Subcutaneous abdominal adipose tissue (tissue), 5 donors: ENCODE data around the gene CYP46A1.

Source experiments
- H3K27ac ChIP-seq: one replicate; pipeline ENCODE4 v1.7.0; 2013; ENCODE audit warnings: low read depth, mild to moderate bottlenecking, inconsistent platforms, low read length, moderate library complexity
- H3K27me3 ChIP-seq, 5 donors: one replicate each; pipeline ENCODE4 v1.7.0; 2013; ENCODE audit warnings: low read length in 5 of 5, inconsistent platforms in 1 of 5; ENCODE audit not compliant: control insufficient read depth in 5 of 5, insufficient read depth in 4 of 5
- H3K36me3 ChIP-seq, 5 donors: one replicate each; pipeline ENCODE4 v1.7.0; 2013; ENCODE audit warnings: low read length in 5 of 5; ENCODE audit not compliant: control insufficient read depth in 5 of 5, insufficient read depth in 5 of 5
- H3K4me1 ChIP-seq, 5 donors: one replicate each; pipeline ENCODE4 v1.7.0; 2013; ENCODE audit warnings: low read length in 5 of 5, mild to moderate bottlenecking in 3 of 5, moderate library complexity in 1 of 5; ENCODE audit not compliant: control insufficient read depth in 5 of 5, insufficient read depth in 5 of 5
- H3K4me3 ChIP-seq, 5 donors: one replicate each; pipeline ENCODE4 v1.7.0; 2013; ENCODE audit warnings: low read length in 5 of 5, low read depth in 1 of 5
- H3K9ac ChIP-seq, 5 donors: one replicate each; pipeline ENCODE4 v1.7.0; 2013; ENCODE audit warnings: low read length in 5 of 5, mild to moderate bottlenecking in 4 of 5, moderate library complexity in 3 of 5
- H3K9me3 ChIP-seq, 5 donors: one replicate each; pipeline ENCODE4 v1.7.0; 2013; ENCODE audit warnings: low read length in 5 of 5; ENCODE audit not compliant: control insufficient read depth in 5 of 5
- donor health status: healthy.
- donor health status: healthy.
- donor health status: healthy.
- donor health status: healthy.
- donor health status: healthy.

The CYP46A1 gene

GRCh38 chr14:99733211-99733539 is 49.1 kb downstream of the CYP46A1 start:
- Histone ChIP-seq H3K4me3 (no peak overlapping the region), H3K4me1 (peaks cover 7 to 73% (median 53%) of the 10 kb centered on the region in 5 donors), H3K27ac (no peak overlapping the region), H3K36me3 (no peaks in the 10 kb centered on the region), H3K27me3 (peaks cover 5 to 32% (median 25%) of the 10 kb centered on the region in 5 donors), H3K9ac (no peak overlapping the region), H3K9me3 (no peaks in the 10 kb centered on the region)

DNA sequence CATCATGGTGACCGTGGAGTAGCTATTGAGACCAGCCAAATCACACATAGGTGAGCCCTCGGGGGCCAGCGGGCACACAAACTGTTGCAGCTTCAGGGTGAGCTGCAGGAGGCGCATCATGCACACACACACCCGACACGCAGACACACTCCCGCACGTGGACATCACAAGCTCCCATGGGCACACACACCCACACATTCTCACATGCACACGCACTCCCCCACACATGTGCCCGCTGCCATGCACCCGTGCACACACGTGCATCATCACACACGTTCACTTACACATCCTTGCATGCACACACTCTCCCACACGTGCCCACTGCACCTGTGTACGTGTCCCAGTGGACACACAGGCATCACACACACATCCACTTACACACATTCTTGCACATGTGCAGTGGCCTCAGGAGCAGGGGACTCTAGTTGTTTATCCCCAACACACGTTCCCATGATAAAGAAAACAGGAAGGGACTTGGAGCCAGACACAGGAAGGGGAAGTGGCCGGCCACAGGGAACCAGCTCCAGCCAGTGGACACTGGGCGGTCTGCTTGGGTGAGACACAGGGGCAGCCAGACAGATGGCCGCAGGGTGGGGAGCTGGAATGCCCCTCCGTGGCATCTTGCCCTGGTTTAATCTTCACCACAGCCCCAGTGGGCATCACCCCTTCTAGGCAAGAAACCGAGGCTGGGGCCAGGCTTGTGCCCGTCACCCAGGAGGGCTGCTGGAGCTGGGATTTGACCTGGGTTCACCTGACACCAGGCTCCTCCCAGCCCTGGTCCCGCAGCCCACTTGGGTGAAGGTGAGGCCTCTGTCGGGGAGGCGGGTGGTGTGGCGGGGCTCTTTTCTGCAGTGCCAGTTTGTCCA is 49.7 kb downstream of the CYP46A1 start:
- Histone ChIP-seq H3K4me1 (peaks cover 7 to 79% (median 53%) of the 10 kb centered on the region in 5 donors), H3K27me3 (peaks cover 5 to 29% (median 25%) of the 10 kb centered on the region in 5 donors), H3K9me3 (no peaks in the 10 kb centered on the region), H3K27ac (peak overlapping the region; percentile 9), H3K9ac (no peak overlapping the region), H3K4me3 (peak overlapping the region in 2 of 5 donors; percentile 2 to 26), H3K36me3 (no peaks in the 10 kb centered on the region)

GRCh38 chr14:99734406-99735051 is 50.4 kb downstream of the CYP46A1 start:
- Histone ChIP-seq H3K4me1 (peaks cover 7 to 86% (median 53%) of the 10 kb centered on the region in 5 donors), H3K9me3 (no peaks in the 10 kb centered on the region), H3K36me3 (no peaks in the 10 kb centered on the region), H3K4me3 (peak overlapping the region in 1 of 5 donors; percentile 26), H3K27me3 (peaks cover 2 to 27% (median 25%) of the 10 kb centered on the region in 5 donors), H3K9ac (peak overlapping the region in 1 of 5 donors; percentile 28), H3K27ac (no peak overlapping the region)

GRCh38 chr14:99735189-99736135 is 51.4 kb downstream of the CYP46A1 start:
- Histone ChIP-seq H3K4me3 (no peak overlapping the region), H3K27ac (no peak overlapping the region), H3K9me3 (no peaks in the 10 kb centered on the region), H3K9ac (no peak overlapping the region), H3K4me1 (peaks cover 7 to 88% (median 52%) of the 10 kb centered on the region in 5 donors), H3K27me3 (peaks cover 2 to 27% (median 25%) of the 10 kb centered on the region in 5 donors), H3K36me3 (no peaks in the 10 kb centered on the region)

- Histone ChIP-seq H3K9me3 (no peaks in the 10 kb centered on the region), H3K4me3 (peak overlapping the region; percentile 25 to 70 (median 65)), H3K36me3 (no peaks in the 10 kb centered on the region), H3K27ac (peak overlapping the region; percentile 41), H3K27me3 (peaks cover 0 to 25% (median 21%) of the 10 kb centered on the region in 5 donors), H3K9ac (peak overlapping the region in 1 of 5 donors; percentile 76), H3K4me1 (peaks cover 7 to 89% (median 45%) of the 10 kb centered on the region in 5 donors)
Observed at GRCh38 chr14:99736603-99737371, 52.7 kb downstream of the CYP46A1 start.

DNA sequence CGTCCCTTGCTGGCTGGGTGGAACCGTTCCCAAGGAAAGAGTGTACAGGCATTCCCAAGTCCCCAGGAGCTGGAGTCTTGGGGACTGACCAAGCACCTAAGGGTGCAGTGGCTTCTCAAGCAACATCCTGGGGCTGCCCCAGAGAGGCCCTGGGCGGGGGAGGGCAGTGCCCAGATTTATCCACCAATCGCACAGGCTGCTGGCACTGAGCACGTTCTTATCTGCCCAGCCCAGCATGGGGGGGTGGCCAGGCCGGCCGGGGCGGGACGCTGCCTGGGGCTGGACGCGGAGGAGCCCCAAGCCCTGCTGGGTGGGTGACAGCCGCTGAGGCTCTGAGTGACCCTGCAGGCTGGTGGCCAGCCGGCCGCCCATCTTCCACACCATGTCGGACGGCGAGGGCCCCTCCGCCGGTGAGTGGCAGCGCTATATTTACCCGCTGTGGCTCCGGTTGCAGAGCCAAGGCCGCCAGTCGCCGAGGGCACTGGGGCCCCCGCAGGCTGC is 53.4 kb downstream of the CYP46A1 start:
- Histone ChIP-seq H3K9me3 (no peaks in the 10 kb centered on the region), H3K9ac (peak overlapping the region in 3 of 5 donors; percentile 67 to 76 (median 68)), H3K36me3 (no peaks in the 10 kb centered on the region), H3K27me3 (peaks cover 0 to 21% (median 19%) of the 10 kb centered on the region in 5 donors), H3K4me3 (peak overlapping the region; percentile 25 to 70 (median 65)), H3K27ac (peak overlapping the region; percentile 41), H3K4me1 (peaks cover 7 to 82% (median 38%) of the 10 kb centered on the region in 5 donors)

GRCh38 chr14:99737956-99738667 is 54.0 kb downstream of the CYP46A1 start:
- H3K4me3 ChIP-seq = peak overlapping the region in 4 of 5 donors; percentile 46 to 70 (median 66)
- H3K36me3 ChIP-seq = no peaks in the 10 kb centered on the region
- no peak overlapping the region for H3K27ac ChIP-seq
- H3K27me3 ChIP-seq = peaks cover 0 to 21% (median 14%) of the 10 kb centered on the region in 5 donors
- H3K4me1 ChIP-seq = peaks cover 7 to 76% (median 32%) of the 10 kb centered on the region in 5 donors
- H3K9ac ChIP-seq = peak overlapping the region in 3 of 5 donors; percentile 67 to 76 (median 68)
- no peaks in the 10 kb centered on the region for H3K9me3 ChIP-seq

GRCh38 chr14:99740411-99740810 is 56.3 kb downstream of the CYP46A1 start:
- peaks cover 3 to 56% (median 19%) of the 10 kb centered on the region in 5 donors for H3K4me1 ChIP-seq
- H3K27ac ChIP-seq = no peak overlapping the region
- peak overlapping the region in 1 of 5 donors; percentile 6 for H3K4me3 ChIP-seq

More at GRCh38 chr14:99740411-99740810, 56.3 kb downstream of the CYP46A1 start:
- H3K36me3 ChIP-seq = no peaks in the 10 kb centered on the region
- H3K9ac ChIP-seq = peak overlapping the region in 1 of 5 donors; percentile 46
- H3K9me3 ChIP-seq = no peaks in the 10 kb centered on the region
- H3K27me3 ChIP-seq = peaks cover 0 to 14% (median 8%) of the 10 kb centered on the region in 5 donors
